ENCODE data around the gene MUCL3.

MUCL3 gene

DNA sequence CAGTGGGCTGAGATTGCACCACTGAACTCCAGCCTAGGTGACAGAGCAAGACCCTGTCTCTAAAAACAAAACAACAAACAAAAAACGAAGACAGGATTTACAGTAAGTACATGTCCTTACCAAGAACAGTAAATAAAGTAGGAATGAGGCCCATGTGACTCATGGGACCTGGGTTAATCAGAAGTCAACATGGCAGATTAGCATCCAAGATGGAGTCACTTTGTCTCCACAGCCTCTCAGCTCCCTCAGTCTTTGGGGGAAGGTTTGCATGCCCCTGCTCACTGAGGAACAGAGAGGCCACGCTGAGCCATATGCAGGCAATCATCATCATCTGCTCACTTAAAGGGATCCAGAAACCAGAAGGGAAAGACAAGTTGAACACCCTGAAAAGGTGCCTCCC lies 61.7 kb downstream of the MUCL3 start:
- H3K4me1 ChIP-seq (ENCODE audit: control insufficient read depth, low read length) = no peaks in the 10 kb centered on the region
- H3K36me3 ChIP-seq (ENCODE audit: control insufficient read depth, low read length) = no peaks in the 10 kb centered on the region
- TF ChIP-seq, protein P1, sequence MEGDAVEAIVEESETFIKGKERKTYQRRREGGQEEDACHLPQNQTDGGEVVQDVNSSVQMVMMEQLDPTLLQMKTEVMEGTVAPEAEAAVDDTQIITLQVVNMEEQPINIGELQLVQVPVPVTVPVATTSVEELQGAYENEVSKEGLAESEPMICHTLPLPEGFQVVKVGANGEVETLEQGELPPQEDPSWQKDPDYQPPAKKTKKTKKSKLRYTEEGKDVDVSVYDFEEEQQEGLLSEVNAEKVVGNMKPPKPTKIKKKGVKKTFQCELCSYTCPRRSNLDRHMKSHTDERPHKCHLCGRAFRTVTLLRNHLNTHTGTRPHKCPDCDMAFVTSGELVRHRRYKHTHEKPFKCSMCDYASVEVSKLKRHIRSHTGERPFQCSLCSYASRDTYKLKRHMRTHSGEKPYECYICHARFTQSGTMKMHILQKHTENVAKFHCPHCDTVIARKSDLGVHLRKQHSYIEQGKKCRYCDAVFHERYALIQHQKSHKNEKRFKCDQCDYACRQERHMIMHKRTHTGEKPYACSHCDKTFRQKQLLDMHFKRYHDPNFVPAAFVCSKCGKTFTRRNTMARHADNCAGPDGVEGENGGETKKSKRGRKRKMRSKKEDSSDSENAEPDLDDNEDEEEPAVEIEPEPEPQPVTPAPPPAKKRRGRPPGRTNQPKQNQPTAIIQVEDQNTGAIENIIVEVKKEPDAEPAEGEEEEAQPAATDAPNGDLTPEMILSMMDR (IDR thresholded peaks at IDR 0.05; ENCODE audit: low read depth, low read length, poor library complexity, severe bottlenecking) = no peak
- TF ChIP-seq EZH2phosphoT487 (IDR thresholded peaks at IDR 0.05; ENCODE audit: borderline replicate concordance, low read length) = no peak
- no peak overlapping the region for H3K4me3 ChIP-seq (ENCODE audit: low read length)
- no peaks in the 10 kb centered on the region for H3K79me2 ChIP-seq (ENCODE audit: control insufficient read depth, low read length)
- no peaks in the 10 kb centered on the region for H3F3A ChIP-seq (ENCODE audit: control insufficient read depth, insufficient read depth)
- no peaks in the 10 kb centered on the region for H3K9me2 ChIP-seq (replicated peaks; ENCODE audit: control insufficient read depth, low read length)
- peaks cover 23% of the 10 kb centered on the region for H3K27me3 ChIP-seq (ENCODE audit: control insufficient read depth, low read length)
- H3K4me2 ChIP-seq (ENCODE audit: low read length) = no peak overlapping the region
- H4K20me1 ChIP-seq (ENCODE audit: control insufficient read depth, insufficient read depth, low read depth, low read length) = no peaks in the 10 kb centered on the region
- no peaks in the 10 kb centered on the region for H3K9me3 ChIP-seq (ENCODE audit: control insufficient read depth, insufficient read depth, low read length)
- no peak overlapping the region for H3K27ac ChIP-seq (ENCODE audit: low read depth, low read length)

All from DOHH2 (cell line).